Gastroesophageal sphincter (tissue), 3 donors: Measurements from ENCODE around the gene LMAN2.

Experiments used
- POLR2AphosphoS5 ChIP-seq: sonication (generic); formaldehyde crosslinking; IDR thresholded peaks from one replicate; pipeline ENCODE4 v1.6.1; 2017; ENCODE audit warnings: antibody characterized with exemption
- TF ChIP-seq, protein P1 (sequence below), 4 experiments: fragments of 200-600 bp in 2 of 4; fragments of 450-650 bp in 2 of 4; sonication (generic) in 1 of 4; IDR thresholded peaks; one replicate each; pipeline ENCODE4 v1.5.1; 2017 to 2019; ENCODE audit warnings: antibody characterized with exemption in 4 of 4, mild to moderate bottlenecking in 2 of 4, moderate library complexity in 2 of 4

DNA sequence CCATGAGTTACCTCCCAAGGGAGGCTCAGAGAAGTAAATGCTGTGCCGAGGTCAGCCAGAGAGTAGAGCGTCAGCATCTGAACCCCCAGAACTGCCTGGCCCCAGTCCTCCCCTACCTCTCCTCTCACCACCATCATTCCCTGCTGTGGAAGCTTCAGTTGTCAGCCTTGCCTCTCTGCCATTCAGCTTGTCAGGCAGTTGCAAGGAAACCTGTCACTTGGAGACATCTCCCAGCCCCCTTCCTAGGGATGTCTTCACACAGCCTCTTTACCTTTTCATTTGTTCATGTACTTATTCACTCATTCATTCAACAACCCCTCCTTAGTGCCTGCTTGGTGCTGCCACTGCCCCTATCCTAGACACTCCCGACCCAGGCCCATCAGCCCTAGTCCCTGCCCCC lies 8.4 kb upstream of the LMAN2 start:
- TF ChIP-seq, protein P1, sequence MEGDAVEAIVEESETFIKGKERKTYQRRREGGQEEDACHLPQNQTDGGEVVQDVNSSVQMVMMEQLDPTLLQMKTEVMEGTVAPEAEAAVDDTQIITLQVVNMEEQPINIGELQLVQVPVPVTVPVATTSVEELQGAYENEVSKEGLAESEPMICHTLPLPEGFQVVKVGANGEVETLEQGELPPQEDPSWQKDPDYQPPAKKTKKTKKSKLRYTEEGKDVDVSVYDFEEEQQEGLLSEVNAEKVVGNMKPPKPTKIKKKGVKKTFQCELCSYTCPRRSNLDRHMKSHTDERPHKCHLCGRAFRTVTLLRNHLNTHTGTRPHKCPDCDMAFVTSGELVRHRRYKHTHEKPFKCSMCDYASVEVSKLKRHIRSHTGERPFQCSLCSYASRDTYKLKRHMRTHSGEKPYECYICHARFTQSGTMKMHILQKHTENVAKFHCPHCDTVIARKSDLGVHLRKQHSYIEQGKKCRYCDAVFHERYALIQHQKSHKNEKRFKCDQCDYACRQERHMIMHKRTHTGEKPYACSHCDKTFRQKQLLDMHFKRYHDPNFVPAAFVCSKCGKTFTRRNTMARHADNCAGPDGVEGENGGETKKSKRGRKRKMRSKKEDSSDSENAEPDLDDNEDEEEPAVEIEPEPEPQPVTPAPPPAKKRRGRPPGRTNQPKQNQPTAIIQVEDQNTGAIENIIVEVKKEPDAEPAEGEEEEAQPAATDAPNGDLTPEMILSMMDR (IDR thresholded peaks at IDR 0.05) = no peak
- no peak for TF ChIP-seq POLR2AphosphoS5
